Vagina (tissue), 2 donors: ENCODE measurements around the gene EIF3F. TPM values are rescaled to one million over a fixed set of nuclear protein-coding genes. Genes with fewer than 3 reads are reported as not detected.

ENCODE experiments used
- DNase-seq, 2 donors: peaks; one replicate each; pipeline ENCODE4 v3.0.0-alpha.2; 2017; ENCODE audit errors: extremely low spot score in 2 of 2
- H3K27ac ChIP-seq: fragments of 200-600 bp; sonication (generic); one replicate; pipeline ENCODE4 v1.5.1; 2019
- H3K27me3 ChIP-seq: fragments of 200-600 bp; sonication (generic); one replicate; pipeline ENCODE4 v1.5.1; 2019
- H3K36me3 ChIP-seq, 2 donors: fragments of 200-600 bp; sonication (generic); one replicate each; pipeline ENCODE4 v1.5.1; 2017 to 2019
- H3K4me1 ChIP-seq: fragments of 200-600 bp; sonication (generic); one replicate; pipeline ENCODE4 v1.5.1; 2019
- H3K4me3 ChIP-seq, 2 donors: fragments of 200-600 bp; sonication (generic); 1 replicate in 1 of 2; 2 replicates in 1 of 2; pipeline ENCODE4 v1.5.1; 2016 to 2019
- H3K9me3 ChIP-seq: fragments of 200-600 bp; sonication (generic); one replicate; pipeline ENCODE4 v1.5.1; 2019
- POLR2A ChIP-seq, 2 donors: fragments of 450-650 bp; IDR thresholded peaks; one replicate each; pipeline ENCODE4 v1.6.1; 2017; ENCODE audit warnings: antibody characterized with exemption in 2 of 2, mild to moderate bottlenecking in 2 of 2, moderate library complexity in 2 of 2
- POLR2AphosphoS5 ChIP-seq, 2 donors: sonication (generic); formaldehyde crosslinking; IDR thresholded peaks; one replicate each; pipeline ENCODE4 v1.9.0; 2017; ENCODE audit warnings: antibody characterized with exemption in 2 of 2, mild to moderate bottlenecking in 2 of 2, low read depth in 1 of 2; ENCODE audit not compliant: insufficient read depth in 1 of 2
- intact Hi-C: fragments of 100-400 bp; cut with DNase I; formaldehyde crosslinking; loops from one replicate; pipeline ENCODE4 v1.15.1; 2023
- total RNA-seq: library from RNA; depleted of rRNA; stranded (reverse); fragments of >200 nt; gene quantifications from one replicate; pipeline ENCODE4 v1.2.3, GENCODE V29; 2016
- TF ChIP-seq, protein P1 (sequence below), 3 experiments: fragments of 450-650 bp in 2 of 3; fragments of 200-600 bp in 1 of 3; sonication (generic) in 1 of 3; IDR thresholded peaks; one replicate each; pipeline ENCODE4 v1.5.1; 2017 to 2019; ENCODE audit warnings: antibody characterized with exemption in 3 of 3, mild to moderate bottlenecking in 2 of 3, moderate library complexity in 2 of 3

Gene EIF3F
- total RNA-seq, 1 donor from 2014 or later: 336 TPM

DNA sequence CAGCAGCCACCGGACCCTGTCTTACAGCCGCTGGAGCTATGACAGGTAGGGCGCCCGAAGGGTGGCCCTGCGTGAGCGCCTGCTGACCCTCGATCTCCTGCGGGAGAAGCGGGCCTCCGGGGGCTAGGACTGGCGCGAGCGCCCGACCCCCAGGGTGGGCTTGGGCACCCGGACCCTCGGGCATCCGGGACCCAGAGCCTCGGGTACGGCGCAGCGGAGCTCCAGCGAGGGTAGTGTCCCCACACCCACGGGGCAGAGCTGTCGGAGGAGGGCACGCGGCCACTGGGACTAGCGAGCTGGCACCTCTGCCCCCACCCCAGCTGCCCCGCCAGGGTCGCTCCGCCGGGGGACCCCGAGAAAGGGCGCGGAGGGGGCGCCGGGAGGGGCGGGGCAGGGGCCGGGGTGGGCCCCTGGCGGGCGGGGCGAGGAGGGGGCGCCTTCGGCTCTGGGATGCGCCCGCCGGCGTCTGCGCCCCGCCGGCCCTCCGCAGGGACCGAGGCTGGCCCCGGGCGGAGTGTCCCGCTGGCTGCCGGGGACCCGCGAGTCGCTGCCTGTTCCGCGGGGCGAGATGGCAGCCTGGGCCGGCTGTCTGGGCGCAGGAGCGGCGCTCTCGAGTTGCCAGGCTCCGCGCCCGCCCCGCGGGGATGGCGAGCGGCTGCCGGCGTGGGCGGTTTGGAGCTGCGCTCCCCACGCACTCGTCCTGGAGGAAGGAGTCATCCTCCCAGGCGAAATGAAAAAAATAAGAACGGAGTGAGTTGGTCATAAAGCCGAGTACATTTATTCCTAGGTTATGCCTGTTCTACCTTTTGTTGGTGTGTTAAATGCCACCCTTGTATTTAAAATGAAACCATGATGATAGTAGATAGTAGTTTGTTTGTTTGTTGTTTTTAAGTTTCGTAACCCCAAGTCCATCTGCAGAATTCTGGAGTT lies 32.4 kb downstream of the EIF3F start:
- H3K4me3 ChIP-seq: peak overlapping the region; percentile 70 to 77
- TF ChIP-seq, protein P1, sequence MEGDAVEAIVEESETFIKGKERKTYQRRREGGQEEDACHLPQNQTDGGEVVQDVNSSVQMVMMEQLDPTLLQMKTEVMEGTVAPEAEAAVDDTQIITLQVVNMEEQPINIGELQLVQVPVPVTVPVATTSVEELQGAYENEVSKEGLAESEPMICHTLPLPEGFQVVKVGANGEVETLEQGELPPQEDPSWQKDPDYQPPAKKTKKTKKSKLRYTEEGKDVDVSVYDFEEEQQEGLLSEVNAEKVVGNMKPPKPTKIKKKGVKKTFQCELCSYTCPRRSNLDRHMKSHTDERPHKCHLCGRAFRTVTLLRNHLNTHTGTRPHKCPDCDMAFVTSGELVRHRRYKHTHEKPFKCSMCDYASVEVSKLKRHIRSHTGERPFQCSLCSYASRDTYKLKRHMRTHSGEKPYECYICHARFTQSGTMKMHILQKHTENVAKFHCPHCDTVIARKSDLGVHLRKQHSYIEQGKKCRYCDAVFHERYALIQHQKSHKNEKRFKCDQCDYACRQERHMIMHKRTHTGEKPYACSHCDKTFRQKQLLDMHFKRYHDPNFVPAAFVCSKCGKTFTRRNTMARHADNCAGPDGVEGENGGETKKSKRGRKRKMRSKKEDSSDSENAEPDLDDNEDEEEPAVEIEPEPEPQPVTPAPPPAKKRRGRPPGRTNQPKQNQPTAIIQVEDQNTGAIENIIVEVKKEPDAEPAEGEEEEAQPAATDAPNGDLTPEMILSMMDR (IDR thresholded peaks at IDR 0.05): no peak
- no peak for TF ChIP-seq POLR2A (IDR thresholded peaks at IDR 0.05)
- intact Hi-C loops: loop anchor here (5.0 kb wide), 1 partner anchor 68 kb away; no protein-coding TSS in a partner anchor
- no peaks in the 10 kb centered on the region for H3K9me3 ChIP-seq
- H3K27ac ChIP-seq: peak overlapping the region; percentile 97
- no peaks in the 10 kb centered on the region for H3K27me3 ChIP-seq
- no peaks in the 10 kb centered on the region for H3K36me3 ChIP-seq
- peaks cover 26% of the 10 kb centered on the region for H3K4me1 ChIP-seq
- peak; percentile 70 to 86 for DNase-seq

- Histone ChIP-seq H3K27me3 (no peaks in the 10 kb centered on the region), H3K4me1 (peaks cover 26% of the 10 kb centered on the region), H3K9me3 (no peaks in the 10 kb centered on the region), H3K27ac (peak overlapping the region; percentile 97), H3K4me3 (peak overlapping the region; percentile 70 to 77), H3K36me3 (no peaks in the 10 kb centered on the region)
- TF ChIP-seq POLR2A (IDR thresholded peaks at IDR 0.05) (no peak), POLR2AphosphoS5 (IDR thresholded peaks at IDR 0.05; ENCODE audit: insufficient read depth in 1 of 2, low read depth in 1 of 2) (no peak)
- TF ChIP-seq, protein P1 (IDR thresholded peaks at IDR 0.05): no peak
- intact Hi-C loops: no loop called here
- DNase-seq: peak; percentile 76 to 82
These were observed 33.1 kb downstream of the EIF3F start for GRCh38 chr11:8020244-8020597.

- Histone ChIP-seq H3K4me1 (peaks cover 26% of the 10 kb centered on the region), H3K36me3 (no peaks in the 10 kb centered on the region), H3K4me3 (no peak overlapping the region), H3K27ac (no peak overlapping the region), H3K27me3 (no peaks in the 10 kb centered on the region), H3K9me3 (no peaks in the 10 kb centered on the region)
- intact Hi-C loops: no loop called here
- TF ChIP-seq POLR2A (IDR thresholded peaks at IDR 0.05): no peak
- no peak for TF ChIP-seq POLR2AphosphoS5 (IDR thresholded peaks at IDR 0.05; ENCODE audit: insufficient read depth in 1 of 2, low read depth in 1 of 2)
- TF ChIP-seq, protein P1 (IDR thresholded peaks at IDR 0.05): no peak
- DNase-seq: peak in 1 of 2 donors; percentile 10
These were observed 34.8 kb downstream of the EIF3F start for GRCh38 chr11:8021920-8022319.

DNA sequence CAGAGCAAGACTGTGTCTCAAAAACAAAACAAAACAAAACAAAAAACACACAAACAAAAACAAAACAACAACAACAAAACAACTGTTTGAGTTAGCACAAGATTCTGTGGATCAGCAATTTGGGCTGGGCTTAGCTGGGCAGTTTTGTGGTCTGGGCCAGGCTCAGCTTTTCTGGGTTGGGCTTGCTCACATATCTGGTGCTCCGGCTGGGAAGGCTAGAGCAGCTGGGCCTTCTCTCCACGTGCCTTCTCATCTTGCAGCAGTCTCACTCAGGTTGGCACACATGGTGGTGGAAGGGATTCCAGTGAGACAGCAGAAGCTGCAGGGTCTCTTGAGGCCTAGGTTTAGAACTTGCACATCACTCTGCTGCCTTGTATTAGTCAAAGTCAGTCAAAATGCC lies 35.7 kb downstream of the EIF3F start:
- Histone ChIP-seq H3K4me3 (no peak overlapping the region), H3K9me3 (no peaks in the 10 kb centered on the region), H3K36me3 (no peaks in the 10 kb centered on the region), H3K27me3 (no peaks in the 10 kb centered on the region), H3K4me1 (peaks cover 24% of the 10 kb centered on the region), H3K27ac (no peak overlapping the region)
- TF ChIP-seq POLR2A (IDR thresholded peaks at IDR 0.05) (no peak), POLR2AphosphoS5 (IDR thresholded peaks at IDR 0.05; ENCODE audit: insufficient read depth in 1 of 2, low read depth in 1 of 2) (no peak)
- TF ChIP-seq, protein P1 (IDR thresholded peaks at IDR 0.05): no peak
- intact Hi-C loops: no loop called here
- DNase-seq: peak; percentile 34 to 65
